ENCODE results near the gene PDE1C. TPM values are rescaled to one million over a fixed set of nuclear protein-coding genes. Genes with fewer than 3 reads are reported as not detected.

PDE1C gene
- total and polyA plus RNA-seq, 2 of the 4 experiments (the other 2 are of a cell fraction): 14.2 to 61.5 TPM

- in situ Hi-C loops (cut with MboI; ENCODE audit: low sequenced_read_pairs) (no loop called here), dilution Hi-C loops (cut with HindIII; ENCODE audit: low sequenced_read_pairs, unreplicated experiment) (no loop called here), intact Hi-C loops (cut with micrococcal nuclease) (loop anchor here (10.0 kb wide), 1 partner anchor 378 kb away; no protein-coding TSS in a partner anchor)
- Histone ChIP-seq H4K5ac (ENCODE audit: low read depth, low read length) (no peak overlapping the region), H3K4me2 (ENCODE audit: low read depth, low read length) (no peak overlapping the region), H4K20me1 (ENCODE audit: insufficient read depth, low read length) (no peaks in the 10 kb centered on the region), H3K9me3 (ENCODE audit: control insufficient read depth, insufficient read depth, low read length) (no peaks in the 10 kb centered on the region), H3K79me1 (ENCODE audit: low read depth in 1 of 2, low read length in 2 of 2) (no peaks in the 10 kb centered on the region), H4K91ac (ENCODE audit: insufficient read depth, low read depth, low read length) (no peak overlapping the region), H2BK15ac (ENCODE audit: low read depth, low read length) (no peak overlapping the region), H2AK5ac (ENCODE audit: low read depth, low read length) (no peak overlapping the region), H2BK5ac (ENCODE audit: low read depth, low read length, poor library complexity, severe bottlenecking) (no peak overlapping the region), H3K9ac (ENCODE audit: low read depth, low read length) (no peak overlapping the region), H3K18ac (ENCODE audit: low read depth, low read length) (no peak overlapping the region), H2AFZ (replicated peaks; ENCODE audit: low read length, poor library complexity) (no peak overlapping the region), H3K4me1 (ENCODE audit: control insufficient read depth, insufficient read depth, low read length) (peaks cover 6% of the 10 kb centered on the region; the same call in 1 of the 2 replicates), H4K8ac (ENCODE audit: low read depth in 2 of 2, low read length in 2 of 2) (no peak overlapping the region), H2BK20ac (ENCODE audit: low read depth, low read length) (no peak overlapping the region), H2AK9ac (replicated peaks; ENCODE audit: low read depth, low read length, poor library complexity) (no peak overlapping the region), H3K36me3 (ENCODE audit: control insufficient read depth, insufficient read depth, low read length) (no peaks in the 10 kb centered on the region), H3K9me1 (ENCODE audit: insufficient read depth, low read length) (0 out of 2 replicates have a peak, but pooled peaks cover 2% of the 10 kb centered on the region), H3K14ac (replicated peaks; ENCODE audit: low read depth, low read length) (no peak overlapping the region), H3K4ac (ENCODE audit: low read depth, low read length) (no peak overlapping the region), H2BK120ac (ENCODE audit: low read depth, low read length) (no peak overlapping the region), H3K27ac (ENCODE audit: insufficient read depth, low read length) (no peak overlapping the region), H3K23ac (ENCODE audit: low read depth, low read length) (no peak overlapping the region), H3K4me3 (ENCODE audit: insufficient read depth, low read depth, low read length) (no peak overlapping the region), H3K56ac (ENCODE audit: extremely low read depth, insufficient read depth, low read length) (no peak overlapping the region), H3K27me3 (ENCODE audit: control insufficient read depth, insufficient read depth, low read length) (no peaks in the 10 kb centered on the region)
- no CpG with 5 or more reads among the region's 3 CpGs for WGBS, 2 experiments (ENCODE audit: extremely low coverage in 2 of 2, insufficient read length in 1 of 2)
- DNase-seq (no peak), ATAC-seq (ENCODE audit: low read depth) (no peak)
- CTCF ChIA-PET: no interaction called here
- TF ChIP-seq NFE2L2 (IDR thresholded peaks at IDR 0.05; ENCODE audit: low read depth, low read length) (no peak), MAZ (IDR thresholded peaks at IDR 0.05; ENCODE audit: borderline replicate concordance, low read depth, low read length) (no peak), SMC3 (IDR thresholded peaks at IDR 0.05; ENCODE audit: low read depth, low read length) (no peak), BHLHE40 (IDR thresholded peaks at IDR 0.05; ENCODE audit: low read depth, low read length) (no peak), FOS (IDR thresholded peaks at IDR 0.05; ENCODE audit: low read depth, low read length) (no peak), RAD21 (IDR thresholded peaks at IDR 0.05; ENCODE audit: low read length) (no peak), CEBPB (IDR thresholded peaks at IDR 0.05; ENCODE audit: low read depth, low read length) (no peak), POLR2A (IDR thresholded peaks at IDR 0.05; ENCODE audit: low read depth, low read length) (no peak), CHD1 (IDR thresholded peaks at IDR 0.05; ENCODE audit: low read depth, low read length) (no peak), RCOR1 (IDR thresholded peaks at IDR 0.05; ENCODE audit: insufficient replicate concordance, low read length) (no peak), MXI1 (IDR thresholded peaks at IDR 0.05; ENCODE audit: borderline replicate concordance, low read depth, low read length) (no peak)
- TF ChIP-seq, protein P1, sequence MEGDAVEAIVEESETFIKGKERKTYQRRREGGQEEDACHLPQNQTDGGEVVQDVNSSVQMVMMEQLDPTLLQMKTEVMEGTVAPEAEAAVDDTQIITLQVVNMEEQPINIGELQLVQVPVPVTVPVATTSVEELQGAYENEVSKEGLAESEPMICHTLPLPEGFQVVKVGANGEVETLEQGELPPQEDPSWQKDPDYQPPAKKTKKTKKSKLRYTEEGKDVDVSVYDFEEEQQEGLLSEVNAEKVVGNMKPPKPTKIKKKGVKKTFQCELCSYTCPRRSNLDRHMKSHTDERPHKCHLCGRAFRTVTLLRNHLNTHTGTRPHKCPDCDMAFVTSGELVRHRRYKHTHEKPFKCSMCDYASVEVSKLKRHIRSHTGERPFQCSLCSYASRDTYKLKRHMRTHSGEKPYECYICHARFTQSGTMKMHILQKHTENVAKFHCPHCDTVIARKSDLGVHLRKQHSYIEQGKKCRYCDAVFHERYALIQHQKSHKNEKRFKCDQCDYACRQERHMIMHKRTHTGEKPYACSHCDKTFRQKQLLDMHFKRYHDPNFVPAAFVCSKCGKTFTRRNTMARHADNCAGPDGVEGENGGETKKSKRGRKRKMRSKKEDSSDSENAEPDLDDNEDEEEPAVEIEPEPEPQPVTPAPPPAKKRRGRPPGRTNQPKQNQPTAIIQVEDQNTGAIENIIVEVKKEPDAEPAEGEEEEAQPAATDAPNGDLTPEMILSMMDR (conservative IDR thresholded peaks at IDR 0.05; ENCODE audit: low read depth, low read length): no peak
- TF ChIP-seq, protein P2, sequence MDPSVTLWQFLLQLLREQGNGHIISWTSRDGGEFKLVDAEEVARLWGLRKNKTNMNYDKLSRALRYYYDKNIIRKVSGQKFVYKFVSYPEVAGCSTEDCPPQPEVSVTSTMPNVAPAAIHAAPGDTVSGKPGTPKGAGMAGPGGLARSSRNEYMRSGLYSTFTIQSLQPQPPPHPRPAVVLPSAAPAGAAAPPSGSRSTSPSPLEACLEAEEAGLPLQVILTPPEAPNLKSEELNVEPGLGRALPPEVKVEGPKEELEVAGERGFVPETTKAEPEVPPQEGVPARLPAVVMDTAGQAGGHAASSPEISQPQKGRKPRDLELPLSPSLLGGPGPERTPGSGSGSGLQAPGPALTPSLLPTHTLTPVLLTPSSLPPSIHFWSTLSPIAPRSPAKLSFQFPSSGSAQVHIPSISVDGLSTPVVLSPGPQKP (IDR thresholded peaks at IDR 0.05; ENCODE audit: borderline replicate concordance, low read depth, low read length): no peak
- TF ChIP-seq, protein P3, sequence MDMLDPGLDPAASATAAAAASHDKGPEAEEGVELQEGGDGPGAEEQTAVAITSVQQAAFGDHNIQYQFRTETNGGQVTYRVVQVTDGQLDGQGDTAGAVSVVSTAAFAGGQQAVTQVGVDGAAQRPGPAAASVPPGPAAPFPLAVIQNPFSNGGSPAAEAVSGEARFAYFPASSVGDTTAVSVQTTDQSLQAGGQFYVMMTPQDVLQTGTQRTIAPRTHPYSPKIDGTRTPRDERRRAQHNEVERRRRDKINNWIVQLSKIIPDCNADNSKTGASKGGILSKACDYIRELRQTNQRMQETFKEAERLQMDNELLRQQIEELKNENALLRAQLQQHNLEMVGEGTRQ (IDR thresholded peaks at IDR 0.05; ENCODE audit: low read depth, low read length): no peak
- POLR2A ChIA-PET (ENCODE audit: unreplicated experiment): no interaction called here
- no TSS peak for BruUV-seq (replicated peaks)
Observed at GRCh38 chr7:31786326-31786725, 283.9 kb downstream of the PDE1C start.

All from IMR-90 (cell line).